GM12878 (cell line): ENCODE measurements around the gene GABRB3. TPM values are rescaled to one million over a fixed set of nuclear protein-coding genes. Genes with fewer than 3 reads are reported as not detected.

Source experiments
- ATAC-seq: fragments of 200-7000 bp; cut with Tn5 transposase; 3 replicates; pipeline ENCODE4 v1.9.1; 2020; ENCODE audit warnings: mild to moderate bottlenecking, moderate library complexity
- BruUV-seq: library from RNA; stranded (reverse); fragments of 400-500 nt; replicated peaks from 2 replicates; lab custom pipeline; 2021; lab: Mats Ljungman, UMichigan
- CTCF ChIA-PET: fragments of 300-600 bp; sonication (Branson Sonifier 250); formaldehyde crosslinking; extraction: SDS; loops from one replicate; lab custom pipeline; 2021; ENCODE audit warnings: inconsistent platforms; lab: Yijun Ruan, JAX
- POLR2A ChIA-PET: fragments of 350-600 bp; formaldehyde crosslinking; extraction: SDS; loops from one replicate; lab custom pipeline; 2021; ENCODE audit warnings: inconsistent platforms; lab: Charles Lee
- RAD21 ChIA-PET: fragments of 300-600 bp; sonication (Branson Sonifier 250); formaldehyde crosslinking; loops from one replicate; lab custom pipeline; 2023; ENCODE audit warnings: antibody characterized with exemption; ENCODE audit not compliant: unreplicated experiment; lab: Charles Lee
- SMC1A ChIA-PET: fragments of 300-600 bp; sonication (Branson Sonifier 250); formaldehyde crosslinking; loops from one replicate; lab custom pipeline; 2023; ENCODE audit not compliant: unreplicated experiment, uncharacterized antibody; lab: Charles Lee
- DNase-seq: peaks from one replicate; pipeline ENCODE4 v3.0.0-alpha.2; 2011; ENCODE audit warnings: low read depth, low spot score
- FAIRE-seq: peaks from 3 replicates; lab custom pipeline; 2011; peaks lifted over from hg19 to GRCh38; lab: Jason Lieb, UNC
- H2AFZ ChIP-seq: 2 replicates; pipeline ENCODE4 v1.6.0; 2011; ENCODE audit warnings: low read depth, low read length, control low read depth; ENCODE audit not compliant: control insufficient read depth
- H3K27ac ChIP-seq: 2 replicates; pipeline ENCODE4 v1.5.1; 2011; ENCODE audit warnings: control low read depth; ENCODE audit not compliant: control insufficient read depth, insufficient read depth
- H3K27me3 ChIP-seq, 2 experiments: replicated peaks in 1 of 2; 2 replicates each; pipeline versions ENCODE4 v1.6.0 to v1.6.1; 2011; ENCODE audit warnings: low read length in 1 of 2; ENCODE audit not compliant: control insufficient read depth in 2 of 2, insufficient read depth in 2 of 2
- H3K36me3 ChIP-seq, 2 experiments: 2 replicates each; pipeline ENCODE4 v1.5.1; 2011; ENCODE audit warnings: low read length in 1 of 2; ENCODE audit not compliant: control insufficient read depth in 2 of 2, insufficient read depth in 2 of 2
- H3K4me1 ChIP-seq: 2 replicates; pipeline ENCODE4 v1.6.1; 2011; ENCODE audit warnings: mild to moderate bottlenecking, low read length, moderate library complexity, mixed read lengths; ENCODE audit not compliant: control insufficient read depth, insufficient read depth
- H3K4me2 ChIP-seq: 2 replicates; pipeline ENCODE4 v1.6.0; 2011; ENCODE audit warnings: control low read depth; ENCODE audit not compliant: control insufficient read depth, insufficient read depth
- H3K4me3 ChIP-seq: fragments of 200-600 bp; sonication (generic); 2 replicates; pipeline ENCODE4 v1.5.1; 2016
- H3K79me2 ChIP-seq: 2 replicates; pipeline ENCODE4 v1.6.0; 2011; ENCODE audit warnings: low read length; ENCODE audit not compliant: control insufficient read depth, insufficient read depth
- H3K9ac ChIP-seq: 2 replicates; pipeline ENCODE4 v1.8.0; 2011; ENCODE audit warnings: low read length, control low read depth, mixed read lengths; ENCODE audit not compliant: control insufficient read depth, insufficient read depth
- H3K9me3 ChIP-seq: replicated peaks from 3 replicates; pipeline ENCODE4 v1.5.1; 2011; ENCODE audit warnings: mild to moderate bottlenecking, low read length; ENCODE audit not compliant: control insufficient read depth, insufficient read depth
- H4K20me1 ChIP-seq: 2 replicates; pipeline ENCODE4 v1.6.0; 2011; ENCODE audit not compliant: control insufficient read depth, insufficient read depth
- ATF7 ChIP-seq: fragments of 450-650 bp; IDR thresholded peaks from 2 replicates; pipeline ENCODE4 v1.6.1; 2016; ENCODE audit warnings: low read depth, mild to moderate bottlenecking
- BHLHE40 ChIP-seq, 2 experiments: fragments of 450-650 bp in 1 of 2; IDR thresholded peaks; 2 replicates each; pipeline ENCODE4 v1.6.1; 2011 to 2017; ENCODE audit warnings: low read depth in 2 of 2, borderline replicate concordance in 1 of 2, improper control_type of control experiment in 1 of 2, low read length in 1 of 2, mild to moderate bottlenecking in 1 of 2
- ELK1 ChIP-seq: IDR thresholded peaks from 2 replicates; pipeline ENCODE4 v1.6.1; 2012; ENCODE audit warnings: low read depth, low read length, improper control_type of control experiment
- GABPA ChIP-seq: IDR thresholded peaks from 2 replicates; pipeline ENCODE4 v1.6.1; 2014; ENCODE audit warnings: antibody characterized with exemption, low read depth, mild to moderate bottlenecking, inconsistent platforms
- IRF4 ChIP-seq: IDR thresholded peaks from 2 replicates; pipeline ENCODE4 v1.6.1; 2011; ENCODE audit warnings: low read depth, low read length
- KAT2A ChIP-seq: conservative IDR thresholded peaks from 2 replicates; pipeline ENCODE4 v1.6.1; 2011; ENCODE audit warnings: low read depth, low read length; ENCODE audit not compliant: control insufficient read depth
- MXI1 ChIP-seq: fragments of 150-350 bp; IDR thresholded peaks from 2 replicates; pipeline ENCODE4 v1.6.1; 2011; ENCODE audit warnings: low read depth, mild to moderate bottlenecking, inconsistent platforms, low read length, improper control_type of control experiment
- NFYA ChIP-seq: IDR thresholded peaks from 2 replicates; pipeline ENCODE4 v1.6.1; 2011; ENCODE audit warnings: low read depth, mild to moderate bottlenecking, low read length, improper control_type of control experiment, borderline replicate concordance
- RCOR1 ChIP-seq: conservative IDR thresholded peaks from 2 replicates; pipeline ENCODE4 v1.6.1; 2012; ENCODE audit warnings: low read depth, low read length, improper control_type of control experiment
- RELA ChIP-seq: fragments of 450-650 bp; IDR thresholded peaks from 2 replicates; pipeline ENCODE4 v1.8.0; 2014; ENCODE audit warnings: borderline replicate concordance; ENCODE audit not compliant: partially characterized antibody
- SPI1 ChIP-seq: IDR thresholded peaks from 2 replicates; pipeline ENCODE4 v1.6.1; 2011; ENCODE audit warnings: low read depth, mild to moderate bottlenecking, low read length, moderate library complexity, borderline replicate concordance; ENCODE audit not compliant: insufficient read depth
- SREBF1 ChIP-seq: IDR thresholded peaks from 2 replicates; pipeline ENCODE4 v1.6.1; 2012; ENCODE audit warnings: mild to moderate bottlenecking, low read length
- SREBF2 ChIP-seq: IDR thresholded peaks from 2 replicates; pipeline ENCODE4 v1.6.1; 2012; ENCODE audit warnings: mild to moderate bottlenecking, low read length
- YBX1 ChIP-seq: fragments of 450-650 bp; IDR thresholded peaks from 2 replicates; pipeline ENCODE4 v1.6.1; 2016; ENCODE audit warnings: antibody characterized with exemption
- ZZZ3 ChIP-seq: IDR thresholded peaks from 2 replicates; pipeline ENCODE4 v1.6.1; 2011; ENCODE audit warnings: low read depth; ENCODE audit not compliant: control insufficient read depth, insufficient read length
- whole genome bisulfite sequencing: methylation state at CpG from one replicate; pipeline ENCODE4 v1.1.6; 2016; ENCODE audit warnings: low lambda C conversion rate; ENCODE audit not compliant: insufficient replicate concordance, insufficient coverage; ENCODE audit errors: missing lambda C conversion rate; 5-methylcytosine and 5-hydroxymethylcytosine counted together
- in situ Hi-C: fragments of 300-500 bp; cut with MboI; formaldehyde crosslinking; loops from 9 replicates; pipeline ENCODE4 v1.14.3; 2018; ENCODE audit warnings: mixed read lengths
- intact Hi-C: fragments of 100-400 bp; cut with micrococcal nuclease; formaldehyde crosslinking; loops from one replicate; pipeline ENCODE4 v1.14.2; 2022; ENCODE audit not compliant: unreplicated experiment
- polyA plus RNA-seq, 11 experiments: library from polyadenylated mRNA; depleted of rRNA in 4 of 11; unstranded in 6 of 11; stranded (reverse) in 5 of 11; fragments of >200 nt; fragmentation: Nextera tagmentation in 4 of 11; fragmentation: Illumina TruSeq in 1 of 11; extraction: Ambion mirVana in 4 of 11; extraction: Trizol in 1 of 11; gene quantifications; 1 replicate in 1 of 11; 2 replicates in 10 of 11; pipeline versions ENCODE4 v1.2.1 to v1.2.3, GENCODE V29; 2011 to 2016; ENCODE audit warnings: inconsistent platforms in 2 of 11, missing spikeins in 2 of 11, low read depth in 1 of 11
- total RNA-seq, 4 experiments: library from RNA; depleted of rRNA in 3 of 4; stranded (reverse); fragments of >200 nt in 3 of 4; fragmentation: Illumina TruSeq in 1 of 4; extraction: Trizol in 1 of 4; gene quantifications; 2 replicates each; pipeline versions ENCODE4 v1.2.1 to v1.2.3, GENCODE V29; 2013 to 2021

GABRB3 gene
- total and polyA plus RNA-seq, 10 of the 15 experiments (the other 5 are each of a cell fraction or from before 2014, with no cell fraction given), result 0.05 to 0.08 (median 0.05) TPM; not detected in 7

- H3K79me2 ChIP-seq, result no peaks in the 10 kb centered on the region
- no peak overlapping the region for H2AFZ ChIP-seq
- ChIA-PET SMC1A (no interaction called here), POLR2A (no interaction called here), CTCF (no interaction called here), RAD21 (no interaction called here)
- H3K27ac ChIP-seq, result no peak overlapping the region
- no peak overlapping the region for H3K4me3 ChIP-seq
- ATAC-seq (no peak), DNase-seq (no peak), FAIRE-seq (no peak)
- no peak overlapping the region for H3K4me2 ChIP-seq
- H4K20me1 ChIP-seq, result no peaks in the 10 kb centered on the region
- H3K27me3 ChIP-seq, result no peaks in the 10 kb centered on the region
- 50% methylated on average over 6 of the region's 6 CpGs for WGBS
- no TSS peak for BruUV-seq
- intact Hi-C loops, result no loop called here
- no peaks in the 10 kb centered on the region; the same call in 2 of the 3 replicates for H3K9me3 ChIP-seq
- in situ Hi-C loops, result loop anchor here (25.0 kb wide), 1 partner anchor 995 kb away; no protein-coding TSS in a partner anchor
- no peak overlapping the region for H3K9ac ChIP-seq
- TF ChIP-seq RCOR1, result no peak
- TF ChIP-seq KAT2A, result no peak
- TF ChIP-seq IRF4, result no peak
- no peak for TF ChIP-seq SPI1
- TF ChIP-seq, all 136 proteins: peak for 0
- Histone ChIP-seq H3K36me3 (no peaks in the 10 kb centered on the region), H3K4me1 (no peaks in the 10 kb centered on the region)
Measured at GRCh38 chr15:26631894-26632293, 141.0 kb downstream of the GABRB3 start.

- ChIA-PET SMC1A (no interaction called here), RAD21 (no interaction called here), POLR2A (no interaction called here), CTCF (no interaction called here)
- FAIRE-seq (no peak), DNase-seq (no peak), ATAC-seq (no peak)
- H3K27ac ChIP-seq, result no peak overlapping the region
- H3K36me3 ChIP-seq, result no peaks in the 10 kb centered on the region
- WGBS, result 0% methylated on average over 4 of the region's 4 CpGs
- no peak overlapping the region for H3K4me3 ChIP-seq
- in situ Hi-C loops, result loop anchor here (25.0 kb wide), 1 partner anchor 994 kb away; no protein-coding TSS in a partner anchor
- no peak overlapping the region for H3K4me2 ChIP-seq
- no peak for TF ChIP-seq ELK1
- TF ChIP-seq MXI1, result no peak
- TF ChIP-seq SREBF2, result no peak
- TF ChIP-seq RELA, result no peak
- no peak for TF ChIP-seq NFYA
- TF ChIP-seq YBX1, result no peak
- TF ChIP-seq BHLHE40 (IDR thresholded peaks at IDR 0.05; ENCODE audit: borderline replicate concordance in 1 of 2, low read depth in 2 of 2, low read length in 1 of 2), result no peak
- no peak for TF ChIP-seq ZZZ3
- TF ChIP-seq GABPA, result no peak
- no peak for TF ChIP-seq SREBF1
- no peak for TF ChIP-seq ATF7
- no peaks in the 10 kb centered on the region for H4K20me1 ChIP-seq
- H3K9me3 ChIP-seq, result no peaks in the 10 kb centered on the region; the same call in 2 of the 3 replicates
- no peak overlapping the region for H3K9ac ChIP-seq
- intact Hi-C loops, result no loop called here
- no peaks in the 10 kb centered on the region for H3K79me2 ChIP-seq
- H2AFZ ChIP-seq, result no peak overlapping the region
- no peaks in the 10 kb centered on the region for H3K27me3 ChIP-seq
- H3K4me1 ChIP-seq, result no peaks in the 10 kb centered on the region
- BruUV-seq, result no TSS peak
Measured at GRCh38 chr15:26630857-26631256, 142.0 kb downstream of the GABRB3 start.
